ENCODE measurements around the gene AUTS2. TPM values are rescaled to one million over a fixed set of nuclear protein-coding genes. Genes with fewer than 3 reads are reported as not detected.

Gene AUTS2
- total RNA-seq, 2 donors from 2014 or later: 8.6 TPM

GRCh38 chr7:69702357-69702756 lies 104.1 kb downstream of the AUTS2 start:
- no peak for DNase-seq (ENCODE audit: low spot score)
- Histone ChIP-seq H3K36me3 (no peaks in the 10 kb centered on the region), H3K27me3 (no peaks in the 10 kb centered on the region), H3K4me1 (peaks cover 0 to 21% of the 10 kb centered on the region in 2 donors), H3K27ac (no peak overlapping the region), H3K4me3 (no peak overlapping the region), H3K9me3 (no peaks in the 10 kb centered on the region)
- no peak for TF ChIP-seq CTCF (IDR thresholded peaks at IDR 0.05)

DNA sequence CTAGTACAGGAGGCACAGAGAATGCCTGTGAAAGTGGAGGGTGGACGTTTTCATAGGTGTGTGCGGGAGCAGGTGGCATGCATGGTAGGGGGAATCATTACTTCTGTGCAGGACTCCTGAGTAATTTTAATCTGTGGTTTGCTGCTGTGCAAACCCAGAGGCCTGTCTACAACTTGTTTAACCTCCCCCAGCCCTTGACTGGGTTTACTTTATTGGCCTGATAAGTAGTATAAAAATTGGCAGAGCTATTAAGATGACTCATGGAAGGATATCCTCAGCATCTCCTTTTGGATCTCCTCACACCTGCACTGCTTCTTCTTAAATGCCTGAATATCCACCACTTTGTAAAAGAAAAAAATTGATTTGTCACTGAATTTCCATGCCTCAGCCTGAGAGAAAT lies 104.8 kb downstream of the AUTS2 start:
- Histone ChIP-seq H3K27ac (no peak overlapping the region), H3K4me1 (peaks cover 0 to 22% of the 10 kb centered on the region in 2 donors), H3K36me3 (no peaks in the 10 kb centered on the region), H3K9me3 (no peaks in the 10 kb centered on the region), H3K27me3 (no peaks in the 10 kb centered on the region), H3K4me3 (no peak overlapping the region)
- no peak for DNase-seq (ENCODE audit: low spot score)
- TF ChIP-seq CTCF (IDR thresholded peaks at IDR 0.05): no peak

DNA sequence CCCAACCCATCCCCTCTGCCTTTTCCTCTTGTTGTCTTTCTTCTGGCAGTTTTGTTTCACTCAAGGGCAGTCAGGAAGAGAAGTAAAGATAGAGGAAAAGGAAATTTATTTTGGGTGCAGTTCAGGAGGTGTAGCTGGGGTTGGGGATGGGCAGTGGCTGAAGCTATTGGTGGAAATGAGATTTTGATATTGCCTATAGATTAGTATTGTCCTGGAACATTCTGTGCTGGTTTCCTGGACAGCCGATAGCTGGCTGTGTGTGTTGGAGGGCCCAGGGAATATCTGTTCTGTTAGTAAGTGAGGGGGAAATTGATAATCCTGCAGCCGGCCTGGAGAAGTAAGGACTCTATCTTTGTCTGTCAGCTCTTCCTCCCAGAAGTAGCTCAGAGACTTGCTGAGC lies 107.8 kb downstream of the AUTS2 start:
- DNase-seq (ENCODE audit: low spot score): no peak
- H3K4me1 ChIP-seq: peaks cover 0 to 34% of the 10 kb centered on the region in 2 donors
- H3K27me3 ChIP-seq: no peaks in the 10 kb centered on the region
- H3K36me3 ChIP-seq: no peaks in the 10 kb centered on the region
- no peaks in the 10 kb centered on the region for H3K9me3 ChIP-seq
- no peak overlapping the region for H3K4me3 ChIP-seq
- no peak for TF ChIP-seq CTCF (IDR thresholded peaks at IDR 0.05)
- no peak overlapping the region for H3K27ac ChIP-seq

- Histone ChIP-seq H3K36me3 (no peaks in the 10 kb centered on the region), H3K27me3 (no peaks in the 10 kb centered on the region), H3K4me3 (no peak overlapping the region), H3K27ac (no peak overlapping the region), H3K9me3 (no peaks in the 10 kb centered on the region), H3K4me1 (peaks cover 0 to 20% of the 10 kb centered on the region in 2 donors)
- no peak for DNase-seq (ENCODE audit: low spot score)
- TF ChIP-seq CTCF (IDR thresholded peaks at IDR 0.05): no peak
Observed at GRCh38 chr7:69708857-69709256, 110.6 kb downstream of the AUTS2 start.

- no peak overlapping the region for H3K4me3 ChIP-seq
- no peak for TF ChIP-seq CTCF (IDR thresholded peaks at IDR 0.05)
- H3K27ac ChIP-seq: no peak overlapping the region
- H3K4me1 ChIP-seq: peaks cover 0 to 17% of the 10 kb centered on the region in 2 donors
- no peaks in the 10 kb centered on the region for H3K9me3 ChIP-seq
- H3K27me3 ChIP-seq: no peaks in the 10 kb centered on the region
- no peaks in the 10 kb centered on the region for H3K36me3 ChIP-seq
- no peak for DNase-seq (ENCODE audit: low spot score)
Observed at GRCh38 chr7:69710768-69711438, 112.6 kb downstream of the AUTS2 start.

Measured in right atrium auricular region (tissue), 2 donors.